Medulla oblongata (tissue), 1 donor: Measurements from ENCODE around the gene PRDM13.
"Not testable (repeated sequence)": the region's sequence is repeated elsewhere in the genome, so short reads cannot be mapped to it uniquely, and the experiment has no call there.

Source experiments
- DNase-seq: peaks from one replicate; pipeline ENCODE4 v3.0.0-alpha.2; 2015; ENCODE audit errors: extremely low spot score

Gene PRDM13

GRCh38 chr6:99629293-99629692 lies 22.7 kb downstream of the PRDM13 start:
- DNase-seq = no peak

DNA sequence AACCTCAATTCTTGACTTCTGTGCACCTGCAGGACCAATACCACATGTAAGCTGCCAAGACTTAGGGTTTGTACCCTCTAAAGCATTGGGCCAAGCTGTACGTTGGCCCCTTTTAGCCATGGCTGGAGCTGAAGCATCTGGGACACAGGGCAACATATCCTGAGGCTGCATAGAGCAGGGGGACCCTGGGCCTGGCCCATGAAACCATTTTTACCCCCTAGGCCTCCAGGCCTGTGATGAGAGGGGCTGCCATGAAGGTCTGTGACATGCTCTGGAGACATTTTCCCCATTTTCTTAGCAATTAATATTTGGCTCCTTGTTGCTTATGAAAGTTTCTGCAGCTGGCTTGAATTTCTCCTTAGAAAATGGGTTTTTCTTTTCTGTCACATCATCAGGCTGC lies 31.0 kb downstream of the PRDM13 start:
- no peak for DNase-seq

DNA sequence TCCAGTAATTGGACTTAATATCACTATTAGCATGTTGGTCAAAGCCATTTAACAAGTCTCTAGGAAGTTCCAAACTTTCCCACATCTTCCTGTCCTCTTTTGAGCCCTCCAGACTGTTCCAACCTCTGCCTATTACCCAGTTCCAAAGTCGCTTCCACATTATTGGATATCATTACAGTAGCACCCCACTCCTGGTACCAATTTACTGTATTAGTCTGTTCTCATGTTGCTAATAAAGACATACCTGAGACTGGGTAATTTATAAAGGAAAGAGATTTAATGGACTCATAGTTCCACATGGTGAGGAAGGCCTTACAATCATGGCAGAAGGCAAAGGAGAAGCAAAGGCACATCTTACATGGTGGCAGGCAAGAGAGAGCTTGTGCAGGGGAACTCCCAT lies 31.7 kb downstream of the PRDM13 start:
- not testable (repeated sequence) for DNase-seq

DNA sequence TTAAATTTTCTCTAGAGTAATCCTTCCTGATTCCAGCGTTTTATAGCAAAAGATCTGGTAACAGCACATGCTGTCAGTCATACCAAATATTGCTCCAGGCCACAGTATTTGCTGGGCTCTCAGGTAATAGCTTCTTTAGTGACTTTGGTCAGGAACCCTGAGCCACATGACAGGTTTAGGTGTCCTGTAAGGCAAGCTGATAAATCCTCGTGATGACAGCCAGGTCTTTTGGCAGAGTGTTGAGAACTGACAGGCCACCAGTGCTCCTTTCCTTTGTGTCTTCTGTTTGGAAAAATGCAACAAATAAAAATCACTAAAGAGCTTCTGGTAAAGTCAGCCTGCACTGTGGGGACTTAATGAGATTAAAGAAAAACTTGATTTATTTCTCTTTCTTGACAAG lies 34.6 kb downstream of the PRDM13 start:
- DNase-seq = no peak

DNA sequence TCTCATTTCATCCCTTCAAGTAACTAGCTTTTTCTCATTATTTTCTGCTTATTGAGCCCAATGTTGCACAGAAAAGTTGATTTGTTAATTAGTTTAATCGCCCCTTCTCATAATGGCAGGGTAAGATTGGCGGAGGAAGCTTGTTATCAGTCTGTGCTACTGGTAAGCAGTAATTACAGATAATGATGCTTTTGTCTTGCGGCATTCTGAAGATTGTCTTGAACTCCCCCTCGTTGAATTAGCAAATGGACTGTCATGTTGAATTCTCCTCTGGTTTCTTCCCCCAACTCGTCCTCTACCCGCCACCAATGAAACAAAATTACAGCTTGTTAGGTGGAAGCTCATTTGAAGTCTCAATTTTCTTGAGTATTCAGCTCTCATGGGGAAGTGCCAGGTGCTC lies 39.4 kb downstream of the PRDM13 start:
- DNase-seq = no peak

GRCh38 chr6:99650091-99650571 lies 43.5 kb downstream of the PRDM13 start:
- not testable (repeated sequence) for DNase-seq

GRCh38 chr6:99660206-99660605 lies 53.6 kb downstream of the PRDM13 start:
- DNase-seq = no peak

DNA sequence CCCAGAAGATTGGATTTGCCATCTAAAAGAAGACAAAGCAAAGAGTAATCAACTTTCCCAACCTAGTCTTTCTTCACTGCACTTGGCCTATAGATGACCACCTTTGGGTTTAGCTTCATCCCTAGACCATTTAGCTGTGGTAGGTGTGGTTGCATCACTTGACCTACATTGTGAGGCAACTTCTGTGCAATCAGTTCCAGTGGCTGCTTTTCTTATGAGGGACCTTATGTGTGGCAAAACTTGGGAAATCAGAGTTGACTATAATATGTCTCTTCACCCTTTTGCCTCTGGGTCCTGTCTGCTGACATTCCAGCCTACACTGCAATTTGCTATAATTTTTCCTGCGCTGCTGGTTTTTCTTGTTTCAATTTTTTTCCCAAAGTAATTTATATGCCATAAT lies 55.2 kb downstream of the PRDM13 start:
- no peak for DNase-seq

DNA sequence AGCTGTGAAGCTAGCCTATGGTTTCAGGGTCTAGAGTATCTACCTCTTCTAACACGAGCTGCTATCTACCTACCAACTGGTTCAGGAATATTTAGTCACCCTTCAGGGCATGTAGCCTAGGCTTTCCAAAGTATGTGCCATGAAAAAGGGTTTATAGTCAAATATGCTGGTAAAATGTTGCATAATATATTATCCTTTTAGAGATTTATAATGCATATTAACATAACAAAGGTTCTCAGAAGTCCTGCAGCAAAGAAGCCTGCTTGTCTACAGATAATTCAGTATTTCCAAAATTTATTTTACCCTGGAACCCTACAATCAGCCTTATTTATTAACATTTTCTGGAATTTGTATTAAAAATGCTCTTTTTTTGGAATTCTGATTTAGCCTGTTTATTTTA lies 56.0 kb downstream of the PRDM13 start:
- no peak for DNase-seq
